Hindlimb muscle (tissue), 1 donor: ENCODE results near the gene MARCHF10. TPM values are rescaled to one million over a fixed set of nuclear protein-coding genes. Genes with fewer than 3 reads are reported as not detected.
A peak's percentile ranks its signal among the peaks of the same experiment; 100 is the strongest.
"Not testable (repeated sequence)": the region's sequence is repeated elsewhere in the genome, so short reads cannot be mapped to it uniquely, and the experiment has no call there.

Source experiments
- DNase-seq: peaks from one replicate; pipeline ENCODE4 v3.0.0-alpha.2; 2013
- polyA plus RNA-seq: library from polyadenylated mRNA; unstranded; fragments of 120-200 nt; gene quantifications from one replicate; pipeline ENCODE4 v1.2.1, GENCODE V29; 2013; ENCODE audit not compliant: insufficient read length

Gene MARCHF10, protein sequence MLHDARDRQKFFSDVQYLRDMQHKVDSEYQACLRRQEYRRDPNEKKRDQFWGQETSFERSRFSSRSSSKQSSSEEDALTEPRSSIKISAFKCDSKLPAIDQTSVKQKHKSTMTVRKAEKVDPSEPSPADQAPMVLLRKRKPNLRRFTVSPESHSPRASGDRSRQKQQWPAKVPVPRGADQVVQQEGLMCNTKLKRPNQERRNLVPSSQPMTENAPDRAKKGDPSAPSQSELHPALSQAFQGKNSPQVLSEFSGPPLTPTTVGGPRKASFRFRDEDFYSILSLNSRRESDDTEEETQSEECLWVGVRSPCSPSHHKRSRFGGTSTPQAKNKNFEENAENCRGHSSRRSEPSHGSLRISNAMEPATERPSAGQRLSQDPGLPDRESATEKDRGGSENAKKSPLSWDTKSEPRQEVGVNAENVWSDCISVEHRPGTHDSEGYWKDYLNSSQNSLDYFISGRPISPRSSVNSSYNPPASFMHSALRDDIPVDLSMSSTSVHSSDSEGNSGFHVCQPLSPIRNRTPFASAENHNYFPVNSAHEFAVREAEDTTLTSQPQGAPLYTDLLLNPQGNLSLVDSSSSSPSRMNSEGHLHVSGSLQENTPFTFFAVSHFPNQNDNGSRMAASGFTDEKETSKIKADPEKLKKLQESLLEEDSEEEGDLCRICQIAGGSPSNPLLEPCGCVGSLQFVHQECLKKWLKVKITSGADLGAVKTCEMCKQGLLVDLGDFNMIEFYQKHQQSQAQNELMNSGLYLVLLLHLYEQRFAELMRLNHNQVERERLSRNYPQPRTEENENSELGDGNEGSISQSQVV
- 0.58 TPM for polyA plus RNA-seq

DNA sequence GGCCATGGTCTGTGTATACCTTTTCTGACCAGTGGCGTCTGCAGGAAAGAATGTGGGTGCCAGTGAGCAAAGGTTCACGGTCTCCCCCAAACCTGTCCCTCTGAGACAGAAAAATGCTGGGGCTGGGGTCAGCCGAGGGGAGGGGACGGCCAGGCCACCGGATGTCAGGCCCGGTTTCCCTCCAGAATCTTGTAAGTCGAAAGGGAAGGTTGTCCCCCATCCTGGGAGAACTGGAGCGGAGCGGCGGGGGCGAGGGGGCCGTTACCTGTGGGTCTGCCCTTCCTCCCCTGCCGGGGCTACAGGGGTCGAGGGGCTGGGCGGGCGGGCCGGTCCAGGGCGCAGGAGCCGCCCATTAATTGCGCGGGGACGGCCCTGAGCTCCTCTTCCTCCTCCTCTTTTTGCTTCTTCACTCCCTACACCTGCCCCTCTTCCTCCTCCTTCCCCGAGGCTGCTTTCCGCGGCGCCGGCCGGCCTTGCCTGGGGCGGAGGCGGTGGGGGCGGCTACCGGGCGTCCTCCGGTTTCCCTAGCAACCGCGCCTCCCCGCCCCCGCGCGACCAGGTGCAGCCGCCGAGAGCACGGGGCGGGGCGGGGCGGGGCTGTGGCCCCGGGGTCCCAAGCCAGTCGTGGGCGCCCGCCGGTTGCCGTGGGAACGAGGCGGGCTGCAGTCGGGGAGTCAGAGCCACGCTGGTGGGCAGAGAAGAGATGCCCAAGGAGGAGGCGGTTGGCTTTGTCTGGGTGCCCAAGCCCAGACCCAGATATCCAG is at the start of gene MARCHF10:
Gene MARCHF10 (minus strand): TSS at position 503 of the 764 bp plus-strand sequence. CDS start 6,579 bp downstream, outside the sequence.
- no peak for DNase-seq

DNA sequence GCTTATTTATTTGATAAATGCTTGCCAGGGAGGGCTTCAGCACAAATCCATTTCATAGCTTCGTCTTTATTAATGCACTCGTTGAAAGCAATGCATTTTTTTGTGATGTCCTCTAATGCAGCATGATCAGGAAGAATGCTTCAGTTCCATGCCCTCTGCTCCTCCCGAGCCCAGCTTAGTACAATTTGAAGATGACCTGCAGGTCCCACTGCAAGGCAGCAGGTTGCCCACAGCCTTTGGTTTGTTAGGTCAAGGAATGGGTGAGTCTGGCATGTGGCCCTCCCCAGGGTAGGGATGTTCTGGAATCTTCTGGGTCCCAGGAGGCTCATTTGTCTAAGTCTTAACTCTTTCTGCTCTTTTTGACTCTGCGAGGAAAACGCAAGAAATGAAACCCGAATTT is 49.4 kb upstream of the MARCHF10 start:
- no peak for DNase-seq

DNA sequence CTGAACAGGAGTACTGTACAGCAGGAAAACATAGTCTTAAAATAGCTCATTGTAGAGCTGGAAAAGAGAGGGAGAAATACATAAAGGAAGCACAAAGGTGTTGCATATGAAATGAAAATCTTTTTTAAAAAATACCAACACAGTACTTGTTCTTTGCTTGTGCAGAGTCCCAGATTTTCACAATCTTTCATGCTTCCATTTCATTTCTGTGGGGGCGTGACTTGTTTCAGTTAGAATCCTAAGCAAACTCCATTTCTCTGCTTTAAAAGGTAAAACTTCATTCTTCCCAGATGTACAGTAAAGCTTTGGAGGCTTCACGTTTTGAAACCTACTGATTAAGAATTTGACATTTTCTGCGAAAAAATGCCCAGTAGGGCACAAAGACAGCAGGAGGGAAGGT is 48.5 kb upstream of the MARCHF10 start:
- no peak for DNase-seq

DNA sequence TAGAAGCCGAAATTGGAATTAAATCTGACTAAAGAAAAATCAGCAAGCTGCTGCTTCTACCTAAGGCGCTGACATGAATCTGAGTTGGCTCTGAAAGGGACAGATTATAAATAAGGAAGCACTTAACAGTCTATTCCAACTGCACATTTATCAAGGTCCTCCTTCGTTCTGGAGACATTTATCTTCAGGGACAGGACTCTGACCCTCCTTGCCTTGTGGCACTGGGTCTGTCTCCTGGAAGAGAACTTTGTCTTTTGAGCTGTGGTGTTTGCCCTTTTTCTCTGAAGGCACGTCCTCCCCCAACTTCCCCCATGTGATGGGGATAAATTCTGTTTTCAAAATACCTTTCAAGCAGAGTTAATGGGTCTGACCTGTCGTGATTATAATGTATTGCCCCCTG is 47.0 kb upstream of the MARCHF10 start:
- DNase-seq, result no peak

DNA sequence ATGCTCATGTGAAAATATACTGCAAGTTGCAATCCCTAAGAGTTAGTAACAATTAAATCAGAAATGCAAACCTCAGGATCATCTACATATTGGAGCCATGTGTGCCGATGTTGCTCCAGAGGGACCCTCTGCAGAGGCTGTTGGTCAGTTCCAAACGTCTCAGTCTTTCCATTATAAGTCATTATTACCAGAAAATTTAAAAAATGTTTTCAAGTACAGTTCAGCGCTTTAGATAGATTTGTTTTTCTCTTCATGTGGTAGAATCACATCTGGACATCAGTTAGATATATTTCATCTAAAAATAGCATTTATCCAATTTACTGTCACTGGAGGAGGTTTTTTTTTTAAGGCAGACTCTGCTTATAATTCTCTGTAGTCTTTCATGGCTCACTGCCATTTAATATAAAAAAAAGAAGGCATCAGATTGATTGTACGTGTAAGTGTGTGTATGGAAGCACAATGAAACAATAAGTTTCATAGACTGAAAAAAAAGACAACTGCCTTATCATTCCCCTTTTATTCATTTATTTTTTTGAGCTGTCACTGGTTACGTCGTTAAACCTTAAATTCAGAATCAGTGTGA is 46.1 kb upstream of the MARCHF10 start:
- peak; percentile 55 for DNase-seq

DNA sequence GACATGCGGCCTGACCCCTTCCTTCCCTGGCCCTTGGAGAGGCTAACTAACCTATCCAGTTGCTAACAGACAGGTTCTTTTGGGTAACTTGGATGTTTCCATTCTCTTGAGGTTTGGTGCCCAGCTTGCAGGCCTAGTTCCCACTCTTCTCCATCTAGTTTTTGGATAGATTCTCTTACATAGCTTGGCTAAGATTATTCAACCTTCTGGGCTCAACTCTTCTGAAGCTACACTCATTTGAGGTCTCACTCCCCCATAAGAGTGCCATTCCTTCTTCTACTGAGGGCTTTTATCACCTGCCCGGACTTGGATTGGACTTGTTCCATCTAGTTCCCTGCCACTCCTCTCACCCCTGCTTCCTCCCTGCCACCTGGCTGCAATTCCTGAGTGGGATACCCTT is 44.1 kb upstream of the MARCHF10 start:
- DNase-seq, result no peak

DNA sequence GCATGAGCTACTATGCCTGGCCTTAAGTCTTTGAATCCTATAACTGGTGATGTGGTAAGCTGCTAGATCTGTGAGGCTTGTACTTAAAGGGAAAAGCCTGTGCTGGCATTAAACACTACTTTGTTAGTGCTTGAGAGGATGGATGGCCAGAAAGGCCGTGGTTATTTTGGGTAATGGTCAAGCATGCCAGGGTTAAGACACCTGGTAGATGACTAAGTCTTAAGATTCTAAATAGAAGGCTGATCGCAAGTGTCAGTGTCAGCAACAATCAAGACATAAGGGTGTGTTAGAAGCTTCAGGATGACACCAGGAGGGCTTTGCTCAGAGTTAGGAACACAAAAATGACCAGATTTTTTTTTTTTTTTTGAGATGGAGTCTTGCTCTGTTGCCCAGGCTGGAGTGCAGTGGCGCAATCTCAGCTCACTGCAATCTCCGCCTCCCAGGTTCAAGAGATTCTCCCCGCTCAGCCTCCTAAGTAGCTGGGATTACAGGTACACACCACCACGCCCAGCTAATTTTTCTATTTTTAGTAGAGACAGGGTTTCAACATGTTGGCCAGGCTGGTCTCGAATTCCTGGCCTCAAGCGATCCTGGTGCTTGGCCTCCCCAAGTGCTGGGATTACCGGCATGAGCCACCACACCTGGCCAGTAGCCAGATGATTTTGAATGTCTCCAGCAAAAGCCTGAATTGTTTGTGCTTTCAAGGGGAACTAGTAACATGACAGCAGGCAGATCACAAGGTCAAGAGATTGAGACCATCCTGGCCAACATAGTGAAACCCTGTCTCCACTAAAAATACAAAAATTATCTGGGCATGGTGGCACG is 41.7 kb upstream of the MARCHF10 start:
- DNase-seq, result not testable (repeated sequence)

DNA sequence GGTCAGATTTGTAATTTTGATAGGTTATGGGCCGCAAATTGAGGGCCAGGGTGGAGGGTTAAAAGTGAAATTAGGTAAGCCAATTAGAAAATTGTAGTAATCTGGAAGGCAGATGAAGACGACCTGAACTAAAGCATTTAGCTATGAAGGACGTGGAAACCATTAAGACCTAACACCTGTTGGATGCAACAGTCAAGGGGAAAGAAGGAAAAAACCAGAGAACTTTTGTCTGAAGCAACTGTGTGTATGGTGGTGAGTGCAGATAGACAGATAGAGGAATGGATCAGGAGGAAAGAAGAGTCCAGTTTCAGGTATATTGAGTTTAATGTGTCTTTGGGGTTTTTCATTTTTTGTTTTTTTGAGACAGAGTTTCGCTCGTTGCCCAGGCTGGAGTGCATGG is 40.2 kb upstream of the MARCHF10 start:
- no peak for DNase-seq

DNA sequence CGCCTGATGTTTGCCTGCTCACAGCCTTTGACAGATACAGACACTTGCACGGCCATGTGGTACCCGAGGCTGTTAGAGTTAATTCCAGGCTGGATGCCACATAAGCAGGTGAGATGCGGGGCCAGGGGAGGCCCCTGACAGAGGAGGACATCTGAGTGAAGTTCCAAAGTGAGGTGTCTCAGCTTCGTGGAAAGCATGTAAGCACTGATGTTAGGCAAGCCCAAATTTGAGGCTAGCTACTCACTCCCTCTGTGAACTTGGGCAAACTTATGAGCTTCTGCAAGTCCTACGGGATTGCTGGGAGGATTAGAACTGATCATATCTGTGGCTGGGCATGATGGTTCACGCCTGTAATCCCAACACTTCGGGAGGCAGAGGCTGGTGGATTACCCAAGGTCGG is 39.3 kb upstream of the MARCHF10 start:
- no peak for DNase-seq

DNA sequence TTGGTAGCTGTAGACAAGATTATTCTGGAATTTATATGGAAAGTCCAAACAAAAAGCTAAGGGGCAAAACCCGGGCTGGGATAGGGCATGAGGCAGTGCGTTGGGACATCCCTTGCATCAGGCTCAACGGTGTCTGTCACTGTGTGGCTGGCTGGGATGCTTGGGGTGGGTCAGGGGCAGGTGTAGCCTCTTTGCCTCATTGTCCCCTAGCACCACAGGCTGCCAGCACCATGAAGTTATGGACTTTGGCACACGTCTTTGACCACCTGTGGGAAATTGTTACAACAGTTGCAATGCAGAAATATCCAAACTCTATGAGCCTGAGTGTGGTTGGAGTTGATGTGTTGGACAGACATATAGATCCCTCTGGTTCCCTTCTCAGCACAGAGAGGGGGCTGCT is 32.8 kb upstream of the MARCHF10 start:
- no peak for DNase-seq

DNA sequence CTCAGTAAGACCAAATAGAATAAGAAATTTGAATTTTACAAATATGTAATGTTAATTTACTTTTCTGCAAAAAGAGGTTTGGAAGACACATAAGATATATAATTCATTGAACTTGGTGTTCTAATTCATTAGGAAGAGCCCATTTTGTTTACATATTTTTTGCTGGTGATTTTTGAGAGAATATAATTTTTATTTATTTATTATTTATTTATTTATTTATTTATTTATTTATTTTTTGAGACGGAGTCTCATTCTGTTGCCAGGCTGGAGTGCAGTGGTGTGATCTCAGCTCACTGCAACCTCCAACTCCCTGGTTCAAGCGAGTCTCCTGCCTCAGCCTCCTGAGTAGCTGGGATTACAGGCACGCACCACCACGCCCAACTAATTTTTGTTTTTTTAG is 25.7 kb upstream of the MARCHF10 start:
- DNase-seq, result not testable (repeated sequence)

DNA sequence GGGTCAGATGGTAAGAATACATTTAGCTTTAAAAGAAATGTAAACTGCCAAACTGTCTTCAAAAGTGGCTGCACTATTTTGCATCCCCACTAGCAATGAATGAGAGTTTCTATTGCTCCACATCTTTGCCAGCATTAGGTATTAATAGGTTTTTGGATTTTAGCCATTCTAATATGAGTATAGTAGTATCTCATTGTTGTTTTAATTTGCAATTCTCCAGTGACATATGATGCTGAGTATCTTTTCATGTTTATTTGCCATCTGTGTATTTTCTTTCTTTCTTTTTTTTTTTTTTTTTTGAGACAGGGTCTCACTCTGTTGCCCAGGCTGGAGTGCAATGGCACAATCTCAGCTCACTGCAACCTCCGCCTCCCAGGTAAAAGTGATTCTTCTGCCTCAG is 24.3 kb upstream of the MARCHF10 start:
- DNase-seq, result no peak

DNA sequence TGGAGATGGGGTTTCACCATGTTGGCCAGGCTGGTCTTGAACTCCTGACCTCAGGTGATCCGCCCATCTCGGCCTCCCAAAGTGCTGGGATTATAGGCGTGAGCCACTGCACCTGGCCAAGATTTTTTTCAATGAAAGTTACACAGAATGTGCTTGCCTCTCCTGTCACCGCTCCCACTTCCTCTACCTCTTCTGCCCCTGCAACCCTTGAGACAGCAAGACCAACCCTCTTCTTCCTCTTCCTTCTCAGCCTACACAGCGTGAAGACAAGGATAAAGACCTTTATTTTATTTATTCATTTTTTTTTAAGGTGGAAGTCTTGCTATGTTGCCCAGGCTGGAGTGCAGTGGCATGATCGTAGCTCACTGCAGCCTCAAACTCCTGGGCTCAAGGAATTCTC is 23.0 kb upstream of the MARCHF10 start:
- not testable (repeated sequence) for DNase-seq

DNA sequence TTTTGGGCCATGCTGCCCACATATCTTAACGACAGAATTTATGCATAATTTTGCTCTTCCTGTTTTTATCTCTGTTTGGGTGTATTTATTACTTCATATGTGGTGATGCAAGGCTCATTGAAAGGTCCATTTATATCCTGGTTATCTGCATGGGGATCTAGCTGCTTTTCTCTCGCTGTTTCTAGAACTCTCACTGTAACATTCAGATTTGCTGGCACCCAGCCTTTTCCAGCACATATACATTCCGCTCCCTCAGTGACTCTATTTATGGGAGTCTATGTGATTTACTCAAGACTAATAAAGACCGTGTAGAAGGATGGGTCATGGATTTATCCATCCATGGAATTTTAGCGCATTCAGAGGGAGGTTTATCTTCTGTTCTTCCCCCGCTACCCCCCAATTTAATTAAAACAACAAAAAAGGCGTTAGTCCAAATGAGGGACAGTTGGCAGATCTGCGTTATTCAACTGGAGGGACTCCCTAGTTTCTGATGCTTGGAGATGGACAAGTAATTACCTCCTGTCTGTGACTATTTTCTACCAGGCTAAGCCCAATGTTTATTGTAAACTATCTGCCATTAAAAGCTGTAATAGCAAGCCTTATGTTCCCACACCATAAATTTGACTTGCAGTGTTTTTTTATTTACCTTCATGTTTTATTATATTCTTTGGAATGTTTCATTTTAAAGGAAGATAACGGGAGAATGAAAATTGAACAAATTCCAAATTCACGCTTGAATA is 19.8 kb upstream of the MARCHF10 start:
- no peak for DNase-seq

DNA sequence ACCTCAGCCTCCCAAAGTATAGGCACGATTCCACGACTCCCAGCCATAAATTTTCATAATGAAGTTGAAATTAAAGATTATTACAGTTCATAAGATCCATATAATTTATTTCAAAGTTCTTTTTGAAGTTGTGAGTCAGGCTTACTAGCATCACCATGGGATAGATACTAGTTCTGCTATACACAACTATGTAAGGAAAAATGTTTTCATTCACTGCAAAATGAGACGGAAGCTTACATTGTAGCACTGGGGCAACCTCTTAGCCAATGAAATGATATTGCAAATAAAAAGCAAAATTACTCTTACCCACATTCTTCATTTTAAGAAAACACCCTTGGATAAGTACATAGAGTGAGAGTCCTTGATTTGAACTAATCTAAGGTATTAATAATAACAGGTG is 18.8 kb upstream of the MARCHF10 start:
- DNase-seq, result no peak

DNA sequence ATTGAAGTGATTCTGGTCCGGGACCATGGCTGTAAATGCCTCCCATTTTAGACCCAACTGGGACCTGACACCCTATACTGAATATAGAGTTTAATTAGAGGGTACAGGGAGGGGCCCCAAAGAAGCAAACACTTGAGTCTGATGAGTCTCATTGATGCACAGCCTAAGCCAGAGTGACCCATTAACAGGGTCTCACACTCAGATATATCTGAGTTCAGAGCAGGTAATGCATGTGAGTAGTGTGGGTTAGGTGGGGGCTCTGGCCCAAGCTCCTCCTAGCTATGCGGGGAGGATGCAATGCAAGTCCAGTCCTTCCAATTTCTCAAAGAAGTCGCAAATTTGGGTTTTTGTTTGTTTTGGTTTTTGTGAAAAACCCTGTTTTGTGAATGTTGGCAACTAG is 17.1 kb upstream of the MARCHF10 start:
- DNase-seq, result no peak

DNA sequence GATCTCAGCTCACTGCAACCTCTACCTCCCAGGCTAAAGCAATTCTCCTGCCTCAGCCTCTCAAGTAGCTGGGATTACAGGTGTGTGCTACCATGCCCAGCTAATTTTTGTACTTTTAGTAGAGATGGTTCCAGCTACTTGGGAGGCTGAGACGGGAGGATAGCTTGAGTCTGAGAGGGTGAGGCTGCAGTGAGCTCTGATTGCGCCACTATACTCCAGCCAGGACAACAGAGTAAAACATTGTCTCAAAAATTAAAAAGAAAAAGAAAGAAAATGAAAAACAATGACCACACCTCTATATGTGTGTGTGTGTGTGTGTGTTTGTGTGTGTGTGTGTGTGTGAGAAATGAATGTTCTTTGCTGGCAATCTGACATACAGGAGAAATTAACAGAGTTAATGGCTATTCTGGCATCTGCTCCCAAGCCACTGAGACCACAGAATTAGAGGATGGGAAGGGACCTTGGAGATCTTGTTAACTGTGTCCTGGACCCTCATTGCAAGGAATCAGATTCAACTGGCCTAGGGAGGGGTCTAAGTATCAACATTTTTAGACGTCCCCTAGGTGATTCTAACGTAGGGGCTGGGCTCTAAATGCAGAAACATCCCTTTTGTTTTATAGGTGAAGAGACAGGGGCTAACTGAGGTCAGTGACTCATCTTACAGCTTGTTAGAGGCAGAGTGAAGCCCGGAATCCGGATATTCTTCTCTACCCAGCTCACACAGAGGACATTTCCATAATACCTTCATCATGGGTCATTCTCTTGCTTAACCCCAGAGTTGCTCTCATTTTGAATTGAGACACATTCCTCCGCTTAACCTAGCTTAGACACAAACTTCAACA is 16.4 kb upstream of the MARCHF10 start:
- DNase-seq, result no peak

DNA sequence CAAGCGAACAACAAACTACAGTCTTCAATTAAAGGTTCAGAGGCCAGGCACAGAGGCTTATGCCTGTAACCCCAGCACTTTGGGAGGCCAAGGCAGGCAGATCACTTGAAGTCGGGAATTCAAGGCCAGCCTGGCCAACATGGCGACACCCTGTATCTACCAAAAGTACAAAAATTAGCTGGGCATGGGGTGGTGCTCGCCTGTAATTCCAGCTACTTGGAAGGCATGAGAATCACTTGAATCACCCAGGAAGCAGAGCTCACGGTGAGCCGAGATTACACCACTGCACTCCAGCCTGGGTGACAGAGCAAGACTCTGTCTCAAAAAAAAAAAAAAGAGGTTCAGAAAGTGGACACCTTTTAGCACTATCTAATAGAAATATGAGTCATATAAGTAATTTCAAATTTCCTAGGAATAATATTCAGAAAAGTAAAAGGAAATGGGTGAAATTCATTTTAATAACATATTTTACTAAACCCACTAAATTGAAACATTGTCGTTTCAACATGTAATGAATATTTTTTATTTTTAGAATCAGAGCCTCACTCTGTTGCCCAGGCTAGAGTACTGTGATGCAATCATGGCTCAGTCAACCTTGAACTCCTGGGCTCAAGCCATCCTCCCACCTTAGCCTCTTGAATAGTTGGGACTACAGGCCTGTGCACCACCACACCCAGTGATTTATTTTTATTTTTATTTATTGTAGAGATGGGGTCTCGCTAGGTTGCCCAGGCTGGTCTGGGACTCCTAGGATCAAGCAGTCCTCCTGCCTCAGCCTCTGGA is 15.2 kb upstream of the MARCHF10 start:
- DNase-seq, result no peak
